Suprapubic skin (tissue), 4 donors: ENCODE measurements around the gene SERGEF. TPM values are rescaled to one million over a fixed set of nuclear protein-coding genes. Genes with fewer than 3 reads are reported as not detected.

Source experiments
- DNase-seq, 2 donors: peaks; one replicate each; pipeline ENCODE4 v3.0.0-alpha.2; 2019; ENCODE audit warnings: low spot score in 2 of 2
- H3K27ac ChIP-seq: fragments of 200-600 bp; sonication (generic); one replicate; pipeline ENCODE4 v1.5.1; 2019
- H3K27me3 ChIP-seq: fragments of 200-600 bp; sonication (generic); one replicate; pipeline ENCODE4 v1.5.1; 2019
- H3K36me3 ChIP-seq: fragments of 200-600 bp; sonication (generic); one replicate; pipeline ENCODE4 v1.5.1; 2019
- H3K4me1 ChIP-seq: fragments of 200-600 bp; sonication (generic); one replicate; pipeline ENCODE4 v1.5.1; 2019
- H3K4me3 ChIP-seq: fragments of 200-600 bp; sonication (generic); one replicate; pipeline ENCODE4 v1.5.1; 2019; ENCODE audit warnings: mild to moderate bottlenecking
- H3K9me3 ChIP-seq: fragments of 200-600 bp; sonication (generic); one replicate; pipeline ENCODE4 v1.5.1; 2019
- EP300 ChIP-seq: sonication (generic); formaldehyde crosslinking; IDR thresholded peaks from one replicate; pipeline ENCODE4 v1.6.1; 2017; ENCODE audit warnings: antibody characterized with exemption
- POLR2A ChIP-seq, 2 donors: fragments of 450-650 bp; IDR thresholded peaks; one replicate each; pipeline ENCODE4 v1.6.1; 2017; ENCODE audit warnings: antibody characterized with exemption in 2 of 2, mild to moderate bottlenecking in 2 of 2, moderate library complexity in 2 of 2
- POLR2AphosphoS5 ChIP-seq, 3 donors: sonication (generic); formaldehyde crosslinking; IDR thresholded peaks; one replicate each; pipeline ENCODE4 v1.6.1; 2017; ENCODE audit warnings: antibody characterized with exemption in 3 of 3
- WGBS: methylation state at CpG from one replicate; pipeline ENCODE4 v1.1.5; 2018; 5-methylcytosine and 5-hydroxymethylcytosine counted together
- total RNA-seq, 4 donors: library from RNA; depleted of rRNA; stranded (reverse); fragments of >200 nt; gene quantifications; one replicate each; pipeline ENCODE4 v1.1.0, GENCODE V29; 2016
- TF ChIP-seq, protein P1 (sequence below), 2 donors: fragments of 200-600 bp in 1 of 2; fragments of 450-650 bp in 1 of 2; sonication (generic) in 1 of 2; IDR thresholded peaks; one replicate each; pipeline ENCODE4 v1.5.1; 2016 to 2019; ENCODE audit warnings: antibody characterized with exemption in 2 of 2, mild to moderate bottlenecking in 1 of 2, moderate library complexity in 1 of 2

SERGEF gene
- total RNA-seq, 4 donors from 2014 or later, result 24.1 to 37.4 (median 29.9) TPM

DNA sequence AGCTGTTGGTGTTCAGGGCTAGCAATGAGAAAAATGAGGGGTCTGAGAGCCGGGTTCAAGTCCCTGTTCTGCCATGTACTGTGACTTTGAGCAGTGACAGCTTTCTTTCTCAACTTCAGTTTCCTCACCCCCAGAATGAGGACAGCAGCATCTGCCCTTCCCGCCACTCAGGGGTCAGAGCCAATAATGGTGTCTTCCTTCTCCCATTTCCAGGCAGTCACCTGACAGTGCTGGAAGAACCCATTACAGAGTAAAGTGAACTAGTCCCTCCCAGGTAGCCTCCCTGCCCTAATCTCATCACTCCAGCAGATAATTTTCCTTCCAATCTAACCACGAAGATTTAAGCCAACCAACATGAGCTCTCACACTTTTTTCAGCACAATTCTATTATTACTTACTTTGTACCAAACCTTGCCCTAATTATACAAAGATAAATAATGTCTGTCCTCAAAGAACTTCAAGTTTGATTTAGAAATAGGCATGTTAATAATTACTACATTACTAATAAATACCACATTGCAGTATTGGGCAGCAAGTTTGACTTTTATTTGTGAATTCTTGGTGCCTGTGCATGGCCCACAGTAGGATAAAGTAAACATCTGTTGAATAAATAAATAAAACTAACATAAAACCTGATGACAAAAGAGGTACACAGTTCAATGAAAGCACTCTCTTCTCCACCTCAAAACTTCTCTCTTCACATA is 61.0 kb downstream of the SERGEF start:
- WGBS, result 85% methylated on average over 3 of the region's 3 CpGs
- H3K36me3 ChIP-seq, result peaks cover 64% of the 10 kb centered on the region

DNA sequence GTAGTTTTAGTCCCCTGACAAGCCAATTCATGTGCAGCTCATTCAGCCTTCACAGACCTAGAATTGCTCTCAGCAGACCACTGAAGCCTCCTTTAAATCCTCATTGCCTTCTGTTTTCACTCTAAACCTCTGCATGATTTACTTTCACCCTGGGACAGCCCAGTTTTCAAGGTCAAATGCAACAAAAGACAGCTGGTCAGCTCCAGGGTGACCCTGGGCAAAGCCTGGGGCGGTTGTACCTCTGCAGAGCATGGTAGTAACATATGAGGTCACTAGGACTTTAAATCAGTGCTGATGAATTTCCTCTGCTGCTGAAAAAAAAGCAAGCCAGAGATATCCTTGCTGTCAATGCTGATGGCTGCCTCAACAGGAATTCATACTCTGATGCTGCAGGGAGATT is 62.2 kb downstream of the SERGEF start:
- WGBS, result 100% methylated on average over 1 of the region's 1 CpG
- no peak for DNase-seq
- Histone ChIP-seq H3K9me3 (no peaks in the 10 kb centered on the region), H3K4me3 (no peak overlapping the region), H3K27ac (no peak overlapping the region), H3K27me3 (no peaks in the 10 kb centered on the region), H3K4me1 (no peaks in the 10 kb centered on the region), H3K36me3 (peaks cover 54% of the 10 kb centered on the region)
- TF ChIP-seq, protein P1, sequence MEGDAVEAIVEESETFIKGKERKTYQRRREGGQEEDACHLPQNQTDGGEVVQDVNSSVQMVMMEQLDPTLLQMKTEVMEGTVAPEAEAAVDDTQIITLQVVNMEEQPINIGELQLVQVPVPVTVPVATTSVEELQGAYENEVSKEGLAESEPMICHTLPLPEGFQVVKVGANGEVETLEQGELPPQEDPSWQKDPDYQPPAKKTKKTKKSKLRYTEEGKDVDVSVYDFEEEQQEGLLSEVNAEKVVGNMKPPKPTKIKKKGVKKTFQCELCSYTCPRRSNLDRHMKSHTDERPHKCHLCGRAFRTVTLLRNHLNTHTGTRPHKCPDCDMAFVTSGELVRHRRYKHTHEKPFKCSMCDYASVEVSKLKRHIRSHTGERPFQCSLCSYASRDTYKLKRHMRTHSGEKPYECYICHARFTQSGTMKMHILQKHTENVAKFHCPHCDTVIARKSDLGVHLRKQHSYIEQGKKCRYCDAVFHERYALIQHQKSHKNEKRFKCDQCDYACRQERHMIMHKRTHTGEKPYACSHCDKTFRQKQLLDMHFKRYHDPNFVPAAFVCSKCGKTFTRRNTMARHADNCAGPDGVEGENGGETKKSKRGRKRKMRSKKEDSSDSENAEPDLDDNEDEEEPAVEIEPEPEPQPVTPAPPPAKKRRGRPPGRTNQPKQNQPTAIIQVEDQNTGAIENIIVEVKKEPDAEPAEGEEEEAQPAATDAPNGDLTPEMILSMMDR (IDR thresholded peaks at IDR 0.05), result no peak
- TF ChIP-seq EP300, result no peak
- TF ChIP-seq POLR2A (IDR thresholded peaks at IDR 0.05), result no peak
- TF ChIP-seq POLR2AphosphoS5 (IDR thresholded peaks at IDR 0.05), result no peak

More for the DNA sequence above, 61.0 kb downstream of the SERGEF start:
- no peaks in the 10 kb centered on the region for H3K4me1 ChIP-seq
- no peaks in the 10 kb centered on the region for H3K9me3 ChIP-seq
- TF ChIP-seq EP300, result no peak
- TF ChIP-seq, protein P1 (IDR thresholded peaks at IDR 0.05), result no peak
- TF ChIP-seq POLR2AphosphoS5 (IDR thresholded peaks at IDR 0.05), result no peak
- no peak for TF ChIP-seq POLR2A (IDR thresholded peaks at IDR 0.05)
- H3K4me3 ChIP-seq, result no peak overlapping the region
- no peaks in the 10 kb centered on the region for H3K27me3 ChIP-seq
- DNase-seq, result no peak
- no peak overlapping the region for H3K27ac ChIP-seq

DNA sequence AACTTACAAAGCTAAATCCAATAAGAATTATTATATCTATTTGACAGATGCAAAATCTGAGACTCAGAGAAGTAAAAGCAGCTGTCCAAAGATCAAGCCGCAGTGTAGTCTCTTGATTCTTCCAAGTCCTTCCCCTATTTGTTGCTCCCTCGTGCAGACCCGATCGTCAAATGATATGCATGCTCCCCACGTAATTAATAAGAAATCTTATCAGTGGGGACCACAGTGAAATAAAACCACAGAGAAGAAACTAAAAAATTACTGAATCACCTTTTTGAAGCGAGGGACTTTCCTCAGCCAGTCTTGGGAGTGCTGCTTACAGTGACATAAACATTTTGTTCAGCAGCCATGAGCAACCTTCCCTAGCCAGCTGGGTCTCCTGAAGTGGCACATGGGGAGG is 64.6 kb downstream of the SERGEF start:
- no peaks in the 10 kb centered on the region for H3K4me1 ChIP-seq
- DNase-seq, result no peak
- TF ChIP-seq POLR2A (IDR thresholded peaks at IDR 0.05) (no peak), POLR2AphosphoS5 (IDR thresholded peaks at IDR 0.05) (no peak), EP300 (no peak)
- TF ChIP-seq, protein P1 (IDR thresholded peaks at IDR 0.05), result no peak
- H3K9me3 ChIP-seq, result peaks cover 3% of the 10 kb centered on the region
- no peaks in the 10 kb centered on the region for H3K27me3 ChIP-seq
- peaks cover 41% of the 10 kb centered on the region for H3K36me3 ChIP-seq
- H3K27ac ChIP-seq, result no peak overlapping the region
- H3K4me3 ChIP-seq, result no peak overlapping the region
- 89% methylated on average over 6 of the region's 6 CpGs for WGBS

DNA sequence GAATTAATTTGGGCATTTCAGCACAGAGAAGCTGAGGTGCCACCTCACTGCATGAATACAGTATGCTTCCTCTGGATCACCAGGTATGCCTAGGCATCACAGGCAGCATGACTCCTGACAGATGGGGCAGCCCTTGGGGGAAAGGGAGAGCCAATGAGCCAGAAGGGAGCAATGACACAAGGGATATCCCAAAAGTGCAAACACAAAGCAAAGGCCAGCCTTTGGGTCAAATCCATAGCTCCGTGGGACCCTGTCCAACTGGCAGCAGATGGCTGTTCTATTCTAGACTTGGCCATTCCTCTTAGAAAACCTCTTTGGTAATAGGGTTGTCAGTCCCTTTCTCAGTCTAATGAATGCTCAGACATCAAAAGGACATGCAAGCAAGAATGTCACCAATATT is 73.3 kb downstream of the SERGEF start:
- peaks cover 8% of the 10 kb centered on the region for H3K36me3 ChIP-seq
- no peaks in the 10 kb centered on the region for H3K27me3 ChIP-seq
- H3K4me1 ChIP-seq, result no peaks in the 10 kb centered on the region
- peaks cover 4% of the 10 kb centered on the region for H3K9me3 ChIP-seq
- 100% methylated on average over 1 of the region's 1 CpG for WGBS
- no peak for DNase-seq
- no peak overlapping the region for H3K27ac ChIP-seq
- no peak overlapping the region for H3K4me3 ChIP-seq
- TF ChIP-seq POLR2AphosphoS5 (IDR thresholded peaks at IDR 0.05), result no peak
- TF ChIP-seq, protein P1 (IDR thresholded peaks at IDR 0.05), result no peak
- TF ChIP-seq EP300, result no peak
- no peak for TF ChIP-seq POLR2A (IDR thresholded peaks at IDR 0.05)

DNA sequence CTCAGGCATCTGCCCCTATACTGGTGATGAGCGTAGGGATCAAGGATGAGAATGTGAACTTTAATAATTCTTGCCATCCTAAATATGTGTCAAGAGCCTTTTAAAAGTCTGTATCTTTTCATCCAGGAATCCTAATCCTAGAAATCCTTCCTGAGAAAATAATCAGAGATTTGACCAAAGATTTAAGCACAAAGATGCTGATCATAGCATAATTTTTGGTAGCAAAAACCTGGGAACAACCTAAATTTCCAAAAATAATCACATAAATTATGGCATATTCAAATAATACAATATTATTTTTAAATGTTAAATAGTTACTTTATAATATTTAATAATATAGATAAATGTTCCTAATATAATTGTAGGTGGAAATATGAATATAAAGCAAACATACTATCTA is 76.1 kb downstream of the SERGEF start:
- Histone ChIP-seq H3K4me1 (no peaks in the 10 kb centered on the region), H3K4me3 (no peak overlapping the region), H3K27ac (no peak overlapping the region), H3K27me3 (no peaks in the 10 kb centered on the region), H3K9me3 (no peaks in the 10 kb centered on the region), H3K36me3 (peaks cover 2% of the 10 kb centered on the region)
- 100% methylated on average over 1 of the region's 1 CpG for WGBS
- TF ChIP-seq POLR2AphosphoS5 (IDR thresholded peaks at IDR 0.05) (no peak), EP300 (no peak), POLR2A (IDR thresholded peaks at IDR 0.05) (no peak)
- TF ChIP-seq, protein P1 (IDR thresholded peaks at IDR 0.05), result no peak
- DNase-seq, result no peak
